HG03103 (cell line): Measurements from ENCODE around the gene GNAQ.
"Not testable (repeated sequence)": the region's sequence is repeated elsewhere in the genome, so short reads cannot be mapped to it uniquely, and the experiment has no call there.

ENCODE experiments used
- ATAC-seq: cut with Tn5 transposase; IDR thresholded peaks from one replicate; pipeline ENCODE4 v1.9.1; 2021; ENCODE audit warnings: low read depth; ENCODE audit not compliant: unreplicated experiment

GNAQ gene

GRCh38 chr9:77885104-77885672 is 146.4 kb downstream of the GNAQ start:
- no peak for ATAC-seq

- ATAC-seq = no peak
Measured at GRCh38 chr9:77883846-77884771, 147.5 kb downstream of the GNAQ start.

- no peak for ATAC-seq
Measured at GRCh38 chr9:77883133-77883532, 148.5 kb downstream of the GNAQ start.

GRCh38 chr9:77882294-77882693 is 149.3 kb downstream of the GNAQ start:
- no peak for ATAC-seq

GRCh38 chr9:77881634-77882033 is 150.0 kb downstream of the GNAQ start:
- not testable (repeated sequence) for ATAC-seq

GRCh38 chr9:77881111-77881510 is 150.5 kb downstream of the GNAQ start:
- ATAC-seq = no peak

GRCh38 chr9:77879437-77879943 is 152.1 kb downstream of the GNAQ start:
- ATAC-seq = no peak

GRCh38 chr9:77878793-77879192 is 152.8 kb downstream of the GNAQ start:
- ATAC-seq = not testable (repeated sequence)

- no peak for ATAC-seq
Measured at GRCh38 chr9:77877976-77878375, 153.6 kb downstream of the GNAQ start.

- ATAC-seq = no peak
Measured at GRCh38 chr9:77876590-77876989, 155.0 kb downstream of the GNAQ start.

GRCh38 chr9:77876091-77876490 is 155.5 kb downstream of the GNAQ start:
- no peak for ATAC-seq

GRCh38 chr9:77872863-77873262 is 158.7 kb downstream of the GNAQ start:
- ATAC-seq = no peak

- ATAC-seq = no peak
Measured at GRCh38 chr9:77872177-77872576, 159.4 kb downstream of the GNAQ start.

GRCh38 chr9:77871483-77871882 is 160.1 kb downstream of the GNAQ start:
- ATAC-seq = no peak

- ATAC-seq = no peak
Measured at GRCh38 chr9:77866878-77867277, 164.7 kb downstream of the GNAQ start.

- no peak for ATAC-seq
Measured at GRCh38 chr9:77865385-77866047, 166.1 kb downstream of the GNAQ start.

- ATAC-seq = no peak
Measured at GRCh38 chr9:77864211-77864889, 167.3 kb downstream of the GNAQ start.

- ATAC-seq = not testable (repeated sequence)
Measured at GRCh38 chr9:77863638-77864037, 168.0 kb downstream of the GNAQ start.

- not testable (repeated sequence) for ATAC-seq
Measured at GRCh38 chr9:77860953-77861352, 170.7 kb downstream of the GNAQ start.

GRCh38 chr9:77857513-77858259 is 173.9 kb downstream of the GNAQ start:
- ATAC-seq = no peak
